Measurements from ENCODE around the gene RABGEF1.
A peak's percentile ranks its signal among the peaks of the same experiment; 100 is the strongest.
"Not testable (repeated sequence)": the region's sequence is repeated elsewhere in the genome, so short reads cannot be mapped to it uniquely, and the experiment has no call there.

Gene RABGEF1

DNA sequence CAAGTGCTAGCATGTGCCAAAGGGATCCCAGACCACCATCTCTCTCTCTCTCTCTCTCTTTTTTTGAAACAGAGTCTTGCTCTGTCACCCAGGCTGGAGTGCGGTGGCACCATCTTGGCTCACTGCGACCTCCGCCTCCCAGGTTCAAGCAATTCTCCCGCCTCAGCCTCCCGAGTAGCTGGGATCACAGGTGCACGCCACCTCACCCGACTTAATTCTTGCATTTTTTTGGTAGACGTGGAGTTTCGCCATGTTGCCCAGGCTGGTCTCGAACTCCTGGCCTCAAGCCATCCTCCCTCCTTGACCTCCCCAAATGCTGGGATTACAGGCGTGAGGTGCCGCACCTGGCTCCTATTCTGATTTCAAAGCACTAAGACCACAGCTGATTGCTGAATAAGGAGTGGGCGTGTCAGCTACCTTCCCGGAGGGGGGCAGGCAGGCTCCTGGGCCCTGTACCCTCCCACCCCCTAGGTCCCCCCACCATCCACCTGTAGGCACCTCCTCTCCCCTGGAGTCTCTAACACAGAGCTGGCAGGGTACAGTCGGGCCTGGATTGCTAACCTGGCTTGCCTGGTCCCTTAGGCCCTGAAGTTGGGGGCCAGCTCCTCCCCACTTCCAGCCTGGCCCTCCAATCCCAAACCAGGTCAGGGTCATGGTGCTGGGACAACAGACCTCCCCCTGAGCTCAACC, 74.8 kb downstream of the RABGEF1 start:
- DNase-seq (ENCODE audit: low read depth), result not testable (repeated sequence)

GRCh38 chr7:66815951-66816350, 75.4 kb downstream of the RABGEF1 start:
- no peak for DNase-seq (ENCODE audit: low read depth)

DNA sequence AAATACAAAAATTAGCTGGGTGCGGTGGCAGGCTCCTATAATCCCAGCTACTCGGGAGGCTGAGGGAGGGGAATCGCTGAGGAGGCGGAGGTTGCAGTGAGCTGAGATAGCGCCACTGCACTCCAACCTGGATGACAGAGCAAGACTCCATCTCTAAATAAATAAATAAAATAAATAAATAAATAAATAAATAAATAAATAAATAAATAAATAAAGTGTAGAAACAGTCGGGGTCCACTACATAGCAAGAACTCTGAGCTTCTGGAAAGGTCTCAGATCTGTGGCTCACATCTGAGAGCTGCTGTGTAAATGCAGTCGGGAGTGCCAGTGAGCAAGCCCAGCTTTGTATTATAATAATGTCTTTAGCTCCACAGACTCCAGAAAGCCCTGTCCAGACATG, 76.1 kb downstream of the RABGEF1 start:
- DNase-seq (ENCODE audit: low read depth), result not testable (repeated sequence)

DNA sequence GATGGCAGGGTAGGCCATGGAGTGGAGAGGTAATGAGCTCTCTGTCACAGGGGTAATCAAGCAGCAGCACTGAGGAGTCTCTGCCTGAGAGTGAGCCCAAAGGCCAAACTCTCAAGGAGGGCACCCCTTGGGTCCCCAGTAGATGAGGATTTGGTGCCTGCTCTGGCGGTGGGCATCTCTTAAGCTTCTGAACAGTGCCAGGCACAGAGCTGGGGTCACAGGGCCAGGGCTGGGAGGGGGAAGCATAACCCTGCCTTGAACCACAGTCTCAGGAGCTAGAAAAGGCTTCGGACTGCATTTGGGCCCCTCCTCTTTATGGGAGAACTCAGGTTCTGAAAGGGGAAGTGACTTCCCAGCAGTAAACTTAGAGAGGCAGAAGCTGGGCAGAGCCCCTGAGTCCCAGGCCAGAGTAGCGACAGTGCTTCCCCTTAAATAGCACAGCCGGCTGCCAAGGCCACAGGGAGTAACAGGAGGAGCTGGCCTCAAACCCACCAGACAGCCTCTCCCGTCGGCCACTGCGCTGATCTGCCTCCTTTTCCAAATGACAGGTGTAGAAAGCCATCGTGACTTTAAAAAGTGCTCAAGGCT, 76.8 kb downstream of the RABGEF1 start:
- not testable (repeated sequence) for DNase-seq (ENCODE audit: low read depth)

- not testable (repeated sequence) for DNase-seq (ENCODE audit: low read depth)
Measured at GRCh38 chr7:66817956-66818355, 77.4 kb downstream of the RABGEF1 start.

DNA sequence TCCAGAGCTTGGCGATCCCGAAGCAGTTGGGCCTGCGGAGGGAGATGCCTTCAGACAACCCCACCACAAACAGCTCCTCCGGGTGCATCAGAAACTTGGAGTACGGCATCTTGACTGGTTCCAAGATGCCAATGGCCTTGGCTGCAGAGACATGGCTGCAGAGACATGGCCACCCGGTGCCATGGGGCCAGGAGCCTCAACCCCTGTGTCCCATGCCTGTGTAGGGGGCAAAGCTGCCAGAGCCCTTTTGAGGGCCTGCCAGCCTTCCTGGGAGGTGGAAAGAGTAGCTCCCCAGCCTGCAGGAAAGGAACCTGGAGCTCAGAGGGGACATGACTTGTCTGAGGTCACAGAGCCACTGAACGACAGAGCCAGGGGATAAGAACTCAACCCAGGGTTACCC, 83.5 kb downstream of the RABGEF1 start:
- no peak for DNase-seq (ENCODE audit: low read depth)

GRCh38 chr7:66825538-66825937, 85.0 kb downstream of the RABGEF1 start:
- DNase-seq (ENCODE audit: low read depth), result peak; percentile 20

DNA sequence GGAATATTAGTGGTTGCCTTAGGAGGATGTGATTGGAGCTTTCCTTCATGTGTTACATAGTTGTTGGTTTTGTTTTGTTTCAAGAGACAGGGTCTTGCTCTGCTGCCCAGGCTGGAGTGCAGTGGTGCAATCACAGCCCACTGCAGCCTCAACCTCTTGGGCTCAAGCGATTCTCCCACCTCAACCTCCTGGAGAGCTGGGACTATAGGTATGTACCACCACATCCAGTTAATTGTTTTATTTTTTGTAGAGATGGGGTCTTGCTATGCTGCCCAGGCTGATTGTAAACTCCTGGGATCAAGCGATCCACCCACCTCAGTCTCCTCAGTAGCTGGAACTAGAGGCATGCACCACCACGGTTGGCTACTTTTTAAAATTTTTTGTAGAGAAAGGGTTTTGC, 86.1 kb downstream of the RABGEF1 start:
- no peak for DNase-seq (ENCODE audit: low read depth)

DNA sequence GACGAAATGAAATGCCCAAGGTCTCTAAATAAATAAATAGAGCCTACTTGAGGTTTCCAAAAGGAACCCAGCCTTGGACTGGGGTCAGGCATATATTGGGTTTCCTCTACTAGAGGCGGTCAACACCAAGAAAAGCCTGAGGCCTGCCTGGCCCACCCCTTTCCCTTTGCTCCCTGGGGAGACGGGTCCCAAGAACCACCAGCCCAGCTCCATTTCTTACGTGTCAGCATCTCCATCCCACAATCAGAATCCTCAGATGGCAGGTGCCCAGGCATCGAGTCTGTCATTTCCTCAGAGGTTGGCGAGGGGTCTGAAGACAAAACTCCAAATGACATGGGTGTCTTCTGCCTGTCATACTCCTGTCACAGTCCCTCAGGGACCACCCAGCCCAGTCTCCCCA, 90.4 kb downstream of the RABGEF1 start:
- DNase-seq (ENCODE audit: low read depth), result not testable (repeated sequence)

DNA sequence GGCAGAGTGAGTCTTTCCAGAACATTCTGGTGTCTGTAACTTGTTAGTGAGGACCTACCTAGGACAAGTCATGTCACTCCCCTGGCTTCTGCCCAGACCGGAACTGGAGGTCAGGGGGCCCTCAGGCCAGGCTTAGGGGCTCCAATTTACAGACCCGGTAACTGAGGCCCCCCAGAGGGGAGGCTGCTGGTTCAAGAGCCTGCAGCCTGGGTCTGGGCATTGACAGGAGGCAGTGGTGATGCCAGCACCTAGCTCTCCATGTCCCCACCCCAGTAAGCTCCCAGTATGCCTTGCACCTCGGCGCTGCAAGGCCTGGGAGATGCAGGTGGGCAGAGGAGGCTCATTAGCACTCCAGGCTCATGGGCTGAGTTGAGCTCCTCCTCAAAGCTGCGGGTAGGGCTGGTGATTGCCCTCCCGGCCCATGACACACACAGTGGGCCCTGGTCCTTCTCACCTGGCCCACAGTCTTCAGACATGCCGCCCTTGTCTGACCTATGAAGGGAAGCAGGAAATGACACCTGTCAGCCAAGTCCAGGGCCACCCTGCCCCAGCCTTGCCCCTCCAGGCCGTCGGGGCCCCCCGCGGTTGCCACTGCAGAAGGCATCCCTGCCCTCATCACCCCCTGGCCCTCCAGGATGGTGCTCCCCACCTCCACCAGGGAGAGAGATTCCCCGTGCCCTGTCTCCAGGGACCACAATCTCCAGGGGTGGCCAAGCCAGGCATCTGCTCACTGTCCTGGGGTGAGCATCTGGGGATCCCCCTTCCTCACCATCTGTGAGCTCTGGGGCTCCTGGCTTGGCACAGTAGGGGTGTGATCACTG, 92.2 kb downstream of the RABGEF1 start:
- DNase-seq (ENCODE audit: low read depth), result no peak

GRCh38 chr7:66837007-66837406, 96.5 kb downstream of the RABGEF1 start:
- no peak for DNase-seq (ENCODE audit: low read depth)

DNA sequence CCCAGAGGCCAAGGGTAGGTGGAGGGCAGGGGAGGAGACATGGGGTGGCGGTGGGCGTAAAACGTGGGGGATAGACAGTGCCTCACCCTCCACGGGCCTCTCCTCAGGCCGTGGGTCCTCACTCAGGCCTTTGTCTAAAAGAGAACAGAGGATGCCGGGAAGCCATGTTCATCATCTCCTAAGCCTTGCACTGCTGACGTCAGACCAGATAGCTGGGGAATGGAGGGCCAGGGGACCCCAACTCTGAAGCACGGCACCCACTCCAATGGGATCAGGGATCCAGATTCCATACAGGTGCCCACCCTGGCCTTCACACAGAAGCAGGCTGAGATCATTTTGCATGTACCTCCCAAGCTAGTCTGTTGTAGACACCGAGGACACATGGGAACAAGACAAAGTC, 97.1 kb downstream of the RABGEF1 start:
- no peak for DNase-seq (ENCODE audit: low read depth)

DNA sequence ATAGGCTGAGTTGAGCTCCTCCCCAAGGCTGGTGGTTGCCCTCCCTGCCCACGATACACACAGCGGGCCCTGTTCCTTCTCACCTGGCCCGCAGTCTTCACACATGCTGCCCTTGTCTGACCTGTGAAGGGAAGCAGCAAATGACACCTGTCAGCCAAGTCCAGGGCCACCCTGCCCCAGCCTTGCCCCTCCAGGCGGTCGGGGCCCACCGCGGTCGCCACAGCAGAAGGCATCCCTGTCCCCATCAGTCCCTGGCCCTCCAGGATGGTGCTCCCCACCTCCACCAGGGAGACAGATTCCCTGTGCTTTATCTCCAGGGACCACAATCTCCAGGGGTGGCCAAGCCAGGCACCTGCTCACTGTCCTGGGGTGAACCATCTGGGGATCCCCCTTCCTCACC, 99.3 kb downstream of the RABGEF1 start:
- DNase-seq (ENCODE audit: low read depth), result no peak

DNA sequence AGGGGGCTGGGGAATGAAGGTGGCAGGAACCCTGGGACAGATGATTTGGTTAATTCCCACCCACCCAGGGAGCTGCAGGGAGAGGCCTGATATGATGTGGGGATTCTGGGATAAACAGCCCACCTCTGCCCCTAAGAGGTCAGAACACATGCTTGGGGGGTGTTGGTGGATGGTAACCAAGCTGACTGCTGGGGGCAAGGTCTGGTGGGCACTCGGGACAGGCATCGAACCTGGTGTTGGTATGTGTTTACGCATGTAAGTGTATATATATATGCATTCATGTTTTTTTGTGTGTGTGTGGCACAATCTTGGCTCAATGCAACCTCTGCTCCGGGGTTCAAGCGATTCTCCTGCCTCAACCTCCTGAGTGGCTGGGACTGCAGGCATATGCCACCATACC, 99.8 kb downstream of the RABGEF1 start:
- DNase-seq (ENCODE audit: low read depth), result no peak

DNA sequence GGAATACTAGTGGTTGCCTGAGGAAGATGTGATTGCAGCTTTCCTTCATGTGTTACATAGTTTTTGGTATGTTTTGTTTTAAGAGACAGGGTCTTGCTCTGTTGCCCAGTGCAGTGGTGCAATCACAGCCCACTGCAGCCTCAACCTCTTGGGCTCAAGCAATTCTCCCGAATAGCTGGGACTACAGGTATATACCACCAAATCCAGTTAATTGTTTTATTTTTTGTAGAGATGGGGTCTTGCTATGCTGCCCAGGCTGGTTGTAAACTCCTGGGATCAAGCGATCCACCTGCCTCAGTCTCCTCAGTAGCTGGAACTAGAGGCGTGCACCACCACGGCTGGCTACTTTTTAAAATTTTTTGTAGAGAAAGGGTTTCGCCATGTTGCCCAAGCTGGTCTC, 101.4 kb downstream of the RABGEF1 start:
- DNase-seq (ENCODE audit: low read depth), result no peak

GRCh38 chr7:66843492-66843891, 103.0 kb downstream of the RABGEF1 start:
- DNase-seq (ENCODE audit: low read depth), result not testable (repeated sequence)

GRCh38 chr7:66844552-66845378, 104.2 kb downstream of the RABGEF1 start:
- DNase-seq (ENCODE audit: low read depth), result peak; percentile 99

GRCh38 chr7:66845379-66846095, 105.0 kb downstream of the RABGEF1 start:
- DNase-seq (ENCODE audit: low read depth), result no peak

DNA sequence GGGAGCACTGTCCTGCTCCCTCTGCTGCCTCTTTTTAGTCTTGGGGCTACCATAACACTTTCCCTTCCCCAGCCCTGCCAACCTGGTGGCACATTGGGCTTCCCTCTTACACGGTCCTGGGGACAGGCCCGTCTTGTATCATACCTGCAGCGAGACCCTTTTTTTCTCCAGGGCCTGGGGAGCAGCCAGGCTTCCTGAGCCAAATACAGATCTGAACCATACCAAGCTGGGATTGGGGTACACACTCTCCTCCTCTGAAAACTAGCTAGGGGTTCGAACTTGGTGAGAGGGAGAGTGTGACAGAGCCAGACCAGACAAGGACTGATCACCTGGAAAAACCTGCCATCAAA, 105.5 kb downstream of the RABGEF1 start:
- not testable (repeated sequence) for DNase-seq (ENCODE audit: low read depth)

DNA sequence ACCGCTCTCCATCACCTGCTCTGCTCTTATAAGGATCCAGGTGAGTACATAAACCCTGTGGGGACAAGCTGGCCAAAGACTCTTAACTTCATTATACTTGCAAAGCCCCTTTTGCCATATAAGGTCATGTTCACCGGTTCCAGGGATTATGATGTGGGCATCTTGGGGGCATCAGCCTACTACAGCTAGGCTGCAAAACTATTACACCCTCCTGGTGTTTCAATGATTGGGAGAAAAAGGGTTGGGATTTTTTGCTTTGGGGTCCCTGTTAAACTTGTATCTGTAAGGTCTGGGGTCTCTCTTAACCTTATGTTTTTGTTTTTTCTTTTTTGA, 107.0 kb downstream of the RABGEF1 start:
- not testable (repeated sequence) for DNase-seq (ENCODE audit: low read depth)

DNA sequence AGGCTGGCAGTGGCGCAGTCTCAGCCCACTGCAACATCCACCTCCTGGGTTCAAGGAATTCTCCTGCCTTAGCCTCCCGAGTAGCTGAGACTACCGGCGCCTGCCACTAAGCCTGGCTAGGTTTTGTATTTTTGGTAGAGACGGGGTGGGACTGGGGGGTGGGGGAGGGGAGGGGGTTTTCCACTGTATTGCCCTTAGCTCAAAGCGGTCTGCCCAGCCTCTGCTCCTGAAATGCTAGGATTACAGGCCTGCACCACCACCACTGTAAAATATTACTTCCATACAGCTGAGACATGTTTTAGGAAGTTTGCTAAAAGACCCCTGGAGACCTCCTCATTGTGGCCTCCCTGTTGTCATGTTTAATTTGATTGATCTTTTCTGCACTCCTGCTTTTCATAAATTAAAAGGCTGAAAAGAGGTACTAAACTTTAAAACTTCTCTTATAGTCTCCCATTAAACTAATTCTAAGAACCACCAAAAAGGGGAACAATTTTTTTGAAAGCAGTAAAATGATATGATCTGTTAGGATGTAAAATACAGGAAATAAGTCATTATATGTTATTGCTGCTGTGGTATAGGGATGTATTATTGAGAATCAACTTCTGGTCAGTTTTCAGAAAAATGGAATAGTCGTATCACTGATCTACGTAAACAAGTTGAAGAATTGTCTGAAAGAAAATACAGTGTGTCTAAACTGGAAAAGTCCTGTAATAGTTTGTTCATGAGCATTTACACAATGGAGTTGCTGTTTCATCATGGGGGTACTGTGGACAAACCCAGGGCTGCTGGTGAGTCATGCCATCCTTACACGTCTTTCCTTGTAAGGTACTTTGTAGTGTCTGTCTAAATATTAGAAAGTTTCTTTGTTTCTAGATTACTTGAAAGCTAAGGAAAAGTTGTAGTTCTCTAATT, 107.6 kb downstream of the RABGEF1 start:
- no peak for DNase-seq (ENCODE audit: low read depth)

Measured in stimulated activated CD8-positive, alpha-beta memory T cell treated with anti-CD3 and anti-CD28 coated beads, Interleukin-4, amount 100 ng/mL, for 24 hours (primary cell).